DOHH2 (cell line): ENCODE data around the gene FIGN.

Source experiments
- H3F3A ChIP-seq: fragments of 200-600 bp; sonication (generic), shearing (Covaris generic); 2 replicates; pipeline ENCODE4 v1.6.0; 2016; ENCODE audit warnings: antibody characterized with exemption, mild to moderate bottlenecking; ENCODE audit not compliant: control insufficient read depth, insufficient read depth
- H3K27ac ChIP-seq: fragments of 200-600 bp; sonication (generic); 2 replicates; pipeline ENCODE4 v1.5.1; 2014; ENCODE audit warnings: low read depth, mild to moderate bottlenecking, low read length, moderate library complexity
- H3K27me3 ChIP-seq: fragments of 200-600 bp; sonication (generic); 2 replicates; pipeline ENCODE4 v1.6.1; 2014; ENCODE audit warnings: mild to moderate bottlenecking, low read length, mixed read lengths; ENCODE audit not compliant: control insufficient read depth
- H3K36me3 ChIP-seq: fragments of 200-600 bp; sonication (generic); 2 replicates; pipeline ENCODE4 v1.6.1; 2014; ENCODE audit warnings: mild to moderate bottlenecking, low read length, moderate library complexity, mixed read lengths; ENCODE audit not compliant: control insufficient read depth
- H3K4me1 ChIP-seq: fragments of 200-600 bp; sonication (generic); 2 replicates; pipeline ENCODE4 v1.6.1; 2014; ENCODE audit warnings: mild to moderate bottlenecking, low read length, mixed read lengths; ENCODE audit not compliant: control insufficient read depth
- H3K4me2 ChIP-seq: fragments of 200-600 bp; sonication (generic); 2 replicates; pipeline ENCODE4 v1.6.0; 2014; ENCODE audit warnings: mild to moderate bottlenecking, low read length, moderate library complexity
- H3K4me3 ChIP-seq: fragments of 200-600 bp; sonication (generic); 2 replicates; pipeline ENCODE4 v1.5.1; 2014; ENCODE audit warnings: mild to moderate bottlenecking, low read length, mixed read lengths
- H3K79me2 ChIP-seq: fragments of 200-600 bp; sonication (generic); 2 replicates; pipeline ENCODE4 v1.6.1; 2014; ENCODE audit warnings: mild to moderate bottlenecking, low read length, mixed read lengths; ENCODE audit not compliant: control insufficient read depth
- H3K9me2 ChIP-seq: fragments of 200-600 bp; sonication (generic); replicated peaks from 2 replicates; pipeline ENCODE4 v1.6.1; 2014; ENCODE audit warnings: mild to moderate bottlenecking, low read length, mixed read lengths; ENCODE audit not compliant: control insufficient read depth
- H3K9me3 ChIP-seq: fragments of 200-600 bp; sonication (generic); 2 replicates; pipeline ENCODE4 v1.6.1; 2014; ENCODE audit warnings: antibody characterized with exemption, low read length, mixed read lengths; ENCODE audit not compliant: control insufficient read depth, insufficient read depth
- H4K20me1 ChIP-seq: fragments of 200-600 bp; sonication (generic); 2 replicates; pipeline ENCODE4 v1.6.0; 2014; ENCODE audit warnings: low read depth, mild to moderate bottlenecking, antibody characterized with exemption, low read length, moderate library complexity; ENCODE audit not compliant: control insufficient read depth, insufficient read depth
- EZH2phosphoT487 ChIP-seq: fragments of 200-600 bp; sonication (generic); IDR thresholded peaks from 2 replicates; pipeline ENCODE4 v1.6.1; 2017; ENCODE audit warnings: borderline replicate concordance, mild to moderate bottlenecking, antibody characterized with exemption, low read length, moderate library complexity, mixed read lengths
- TF ChIP-seq, protein P1 (sequence below): fragments of 200-600 bp; sonication (generic); IDR thresholded peaks from one replicate; pipeline ENCODE4 v1.5.1; 2014; ENCODE audit warnings: antibody characterized with exemption, mild to moderate bottlenecking, low read depth, low read length; ENCODE audit not compliant: poor library complexity, severe bottlenecking

FIGN gene

DNA sequence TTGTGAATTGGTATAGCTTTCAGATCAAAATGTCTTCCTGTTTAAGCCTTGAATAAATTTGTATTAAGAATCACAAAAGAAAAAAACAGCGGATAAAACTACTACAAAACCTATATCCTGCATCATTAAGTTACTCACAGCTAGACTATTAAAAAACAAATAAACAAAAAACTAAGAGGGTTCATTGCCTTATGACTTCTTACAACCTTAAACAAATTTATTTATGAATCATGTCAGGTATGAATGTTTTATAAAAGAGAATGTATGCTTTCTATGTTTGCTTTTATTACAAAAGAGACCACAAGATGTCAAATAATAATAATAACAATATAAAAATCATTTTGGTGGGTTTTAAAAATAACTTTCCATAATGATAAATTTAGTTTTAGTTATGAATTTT is 109.6 kb downstream of the FIGN start:
- Histone ChIP-seq H3K79me2 (no peaks in the 10 kb centered on the region), H3K4me1 (no peaks in the 10 kb centered on the region), H3K9me2 (no peaks in the 10 kb centered on the region), H3K9me3 (no peaks in the 10 kb centered on the region), H3K27me3 (no peaks in the 10 kb centered on the region), H3K36me3 (no peaks in the 10 kb centered on the region), H3F3A (no peaks in the 10 kb centered on the region), H3K27ac (no peak overlapping the region), H3K4me3 (no peak overlapping the region), H4K20me1 (no peaks in the 10 kb centered on the region), H3K4me2 (no peak overlapping the region)
- TF ChIP-seq, protein P1, sequence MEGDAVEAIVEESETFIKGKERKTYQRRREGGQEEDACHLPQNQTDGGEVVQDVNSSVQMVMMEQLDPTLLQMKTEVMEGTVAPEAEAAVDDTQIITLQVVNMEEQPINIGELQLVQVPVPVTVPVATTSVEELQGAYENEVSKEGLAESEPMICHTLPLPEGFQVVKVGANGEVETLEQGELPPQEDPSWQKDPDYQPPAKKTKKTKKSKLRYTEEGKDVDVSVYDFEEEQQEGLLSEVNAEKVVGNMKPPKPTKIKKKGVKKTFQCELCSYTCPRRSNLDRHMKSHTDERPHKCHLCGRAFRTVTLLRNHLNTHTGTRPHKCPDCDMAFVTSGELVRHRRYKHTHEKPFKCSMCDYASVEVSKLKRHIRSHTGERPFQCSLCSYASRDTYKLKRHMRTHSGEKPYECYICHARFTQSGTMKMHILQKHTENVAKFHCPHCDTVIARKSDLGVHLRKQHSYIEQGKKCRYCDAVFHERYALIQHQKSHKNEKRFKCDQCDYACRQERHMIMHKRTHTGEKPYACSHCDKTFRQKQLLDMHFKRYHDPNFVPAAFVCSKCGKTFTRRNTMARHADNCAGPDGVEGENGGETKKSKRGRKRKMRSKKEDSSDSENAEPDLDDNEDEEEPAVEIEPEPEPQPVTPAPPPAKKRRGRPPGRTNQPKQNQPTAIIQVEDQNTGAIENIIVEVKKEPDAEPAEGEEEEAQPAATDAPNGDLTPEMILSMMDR, result no peak
- TF ChIP-seq EZH2phosphoT487, result no peak

DNA sequence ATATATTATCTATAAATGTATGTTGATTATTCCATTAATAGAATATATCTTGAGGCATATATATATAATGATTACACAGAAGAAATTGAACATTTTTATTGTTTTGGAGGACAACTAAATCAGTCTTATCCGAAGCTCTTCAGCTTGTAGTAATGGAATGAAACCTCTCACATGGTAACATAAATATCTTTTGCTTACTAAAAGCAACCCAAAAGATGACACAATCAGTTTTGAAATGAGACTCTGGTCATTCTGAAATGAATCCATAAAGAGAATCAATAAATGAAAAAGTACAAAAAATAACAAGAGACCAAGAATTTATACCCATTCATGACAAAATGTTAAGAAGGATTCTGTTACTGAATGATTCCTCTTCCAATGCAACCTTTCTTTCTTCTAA is 110.2 kb downstream of the FIGN start:
- no peaks in the 10 kb centered on the region for H3K4me1 ChIP-seq
- H3K9me2 ChIP-seq, result no peaks in the 10 kb centered on the region
- H3K79me2 ChIP-seq, result no peaks in the 10 kb centered on the region
- H4K20me1 ChIP-seq, result no peaks in the 10 kb centered on the region
- no peaks in the 10 kb centered on the region for H3K9me3 ChIP-seq
- H3K4me2 ChIP-seq, result no peak overlapping the region
- TF ChIP-seq, protein P1, result no peak
- no peak for TF ChIP-seq EZH2phosphoT487
- H3K27ac ChIP-seq, result no peak overlapping the region
- H3F3A ChIP-seq, result no peaks in the 10 kb centered on the region
- no peaks in the 10 kb centered on the region for H3K27me3 ChIP-seq
- no peaks in the 10 kb centered on the region for H3K36me3 ChIP-seq
- H3K4me3 ChIP-seq, result no peak overlapping the region

DNA sequence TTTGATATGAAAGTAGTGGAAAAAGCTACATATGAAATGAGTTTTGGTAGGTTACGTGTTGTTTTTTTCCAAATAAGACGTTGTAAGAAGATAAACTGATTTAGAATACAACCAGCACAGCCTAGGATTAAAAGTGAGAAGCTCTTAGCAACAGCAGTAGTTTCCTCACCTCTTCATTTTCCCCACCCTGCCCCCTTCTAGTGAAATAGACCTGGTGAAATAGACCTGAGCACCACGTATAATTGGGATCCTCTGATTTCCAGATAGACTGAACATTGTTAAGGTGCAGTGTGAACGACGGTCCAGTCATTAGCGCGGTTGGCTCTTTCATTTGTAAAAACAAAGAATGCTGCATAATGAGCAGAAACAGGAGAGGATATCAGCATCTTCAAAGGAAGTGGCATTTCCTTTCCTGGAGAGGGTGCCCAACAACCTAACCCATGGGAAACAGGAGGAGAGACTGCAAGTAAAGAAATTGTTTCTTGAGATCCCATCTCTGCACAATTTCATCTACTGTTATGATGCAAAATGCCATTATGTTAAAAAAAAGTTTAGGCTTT is 114.3 kb downstream of the FIGN start:
- TF ChIP-seq, protein P1, result no peak
- no peak for TF ChIP-seq EZH2phosphoT487
- Histone ChIP-seq H3K4me3 (no peak overlapping the region), H3K27me3 (no peaks in the 10 kb centered on the region), H3K36me3 (no peaks in the 10 kb centered on the region), H3K79me2 (no peaks in the 10 kb centered on the region), H3K4me2 (no peak overlapping the region), H3F3A (no peaks in the 10 kb centered on the region), H4K20me1 (no peaks in the 10 kb centered on the region), H3K4me1 (no peaks in the 10 kb centered on the region), H3K9me2 (no peaks in the 10 kb centered on the region), H3K27ac (no peak overlapping the region), H3K9me3 (no peaks in the 10 kb centered on the region)

DNA sequence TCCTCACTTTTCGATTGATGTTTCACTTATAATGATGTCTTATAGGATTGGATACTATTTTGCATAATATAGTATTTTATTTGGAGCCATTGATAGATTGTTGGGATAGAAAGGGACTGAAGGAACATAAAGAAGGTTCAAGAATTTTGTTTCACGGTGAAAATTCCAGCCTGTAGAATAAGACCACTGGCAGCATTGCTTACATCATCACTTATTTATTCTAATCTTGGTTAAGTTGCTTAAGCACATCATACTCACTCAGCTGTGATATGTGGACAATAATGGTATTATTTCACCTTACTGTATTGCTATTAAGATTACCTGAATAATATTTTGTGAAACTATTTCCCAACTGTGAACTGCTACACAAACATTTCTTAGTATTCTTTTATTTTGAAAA is 118.3 kb downstream of the FIGN start:
- Histone ChIP-seq H3K79me2 (no peaks in the 10 kb centered on the region), H3K9me2 (no peaks in the 10 kb centered on the region), H3K4me1 (no peaks in the 10 kb centered on the region), H3K36me3 (no peaks in the 10 kb centered on the region), H4K20me1 (no peaks in the 10 kb centered on the region), H3K4me3 (no peak overlapping the region), H3K4me2 (no peak overlapping the region), H3K27ac (no peak overlapping the region), H3F3A (no peaks in the 10 kb centered on the region), H3K9me3 (no peaks in the 10 kb centered on the region), H3K27me3 (no peaks in the 10 kb centered on the region)
- no peak for TF ChIP-seq EZH2phosphoT487
- TF ChIP-seq, protein P1, result no peak
